Measurements from ENCODE around the gene OR52N5.

Gene OR52N5

DNA sequence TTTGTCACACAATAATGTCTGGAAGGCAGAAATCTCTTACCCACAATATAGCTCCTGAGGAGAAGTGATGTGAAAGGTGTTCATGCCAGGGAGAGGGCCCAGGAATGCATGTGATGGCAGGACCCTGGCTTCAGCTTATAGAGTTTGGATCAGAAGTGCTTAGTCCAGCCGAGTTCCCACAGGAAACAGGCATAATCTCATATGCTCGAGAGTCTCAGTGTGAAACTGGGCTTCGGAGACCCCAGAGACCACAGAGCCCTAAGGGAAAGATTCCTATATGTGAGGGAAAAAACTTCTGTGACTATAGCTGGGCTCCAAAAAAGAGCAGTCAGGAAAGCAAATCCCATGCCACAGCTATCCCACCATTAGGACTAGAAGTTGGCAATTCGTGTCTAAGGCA lies at the start of gene OR52N5:
Gene OR52N5, minus strand, starts transcription at position 101 of the 400 bp plus-strand sequence. CDS start 4,721 bp downstream, outside the sequence.
- no peak for TF ChIP-seq ZFX (IDR thresholded peaks at IDR 0.05)
- TF ChIP-seq, protein P1, sequence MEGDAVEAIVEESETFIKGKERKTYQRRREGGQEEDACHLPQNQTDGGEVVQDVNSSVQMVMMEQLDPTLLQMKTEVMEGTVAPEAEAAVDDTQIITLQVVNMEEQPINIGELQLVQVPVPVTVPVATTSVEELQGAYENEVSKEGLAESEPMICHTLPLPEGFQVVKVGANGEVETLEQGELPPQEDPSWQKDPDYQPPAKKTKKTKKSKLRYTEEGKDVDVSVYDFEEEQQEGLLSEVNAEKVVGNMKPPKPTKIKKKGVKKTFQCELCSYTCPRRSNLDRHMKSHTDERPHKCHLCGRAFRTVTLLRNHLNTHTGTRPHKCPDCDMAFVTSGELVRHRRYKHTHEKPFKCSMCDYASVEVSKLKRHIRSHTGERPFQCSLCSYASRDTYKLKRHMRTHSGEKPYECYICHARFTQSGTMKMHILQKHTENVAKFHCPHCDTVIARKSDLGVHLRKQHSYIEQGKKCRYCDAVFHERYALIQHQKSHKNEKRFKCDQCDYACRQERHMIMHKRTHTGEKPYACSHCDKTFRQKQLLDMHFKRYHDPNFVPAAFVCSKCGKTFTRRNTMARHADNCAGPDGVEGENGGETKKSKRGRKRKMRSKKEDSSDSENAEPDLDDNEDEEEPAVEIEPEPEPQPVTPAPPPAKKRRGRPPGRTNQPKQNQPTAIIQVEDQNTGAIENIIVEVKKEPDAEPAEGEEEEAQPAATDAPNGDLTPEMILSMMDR (conservative IDR thresholded peaks at IDR 0.05): no peak
- no peak within 1 kb of the TSS for H3K27ac ChIP-seq

DNA sequence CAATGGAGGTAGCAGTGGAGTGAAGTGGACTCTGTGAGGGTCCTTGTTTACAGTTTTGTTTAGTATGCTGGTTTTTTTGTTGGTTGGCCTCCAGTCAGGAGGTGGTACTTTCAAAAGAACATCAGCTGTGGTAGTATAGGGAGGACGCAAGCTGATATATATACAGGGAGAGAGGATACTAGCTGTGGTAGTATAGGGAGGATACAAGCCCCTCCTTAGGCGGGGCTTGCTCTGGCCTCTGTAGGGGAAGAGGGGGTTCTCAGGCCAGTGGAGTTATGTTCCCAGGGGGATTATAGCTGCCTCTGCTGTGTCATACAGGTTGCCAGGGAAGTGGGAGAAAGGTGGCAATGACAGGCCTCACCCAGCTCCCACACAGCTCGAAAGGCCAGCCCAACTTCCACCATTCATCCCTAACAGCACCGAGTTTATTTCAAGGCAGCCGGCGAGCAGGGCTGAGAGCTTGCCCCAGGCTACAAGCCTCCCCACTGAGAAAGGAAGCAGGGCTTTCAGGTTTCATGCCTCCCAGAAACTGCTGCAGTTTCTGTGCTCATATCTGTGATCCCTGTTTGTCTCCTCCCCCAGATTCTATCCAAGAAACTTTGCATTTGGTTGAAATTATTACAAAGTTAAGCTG lies 48.2 kb upstream of the OR52N5 start:
- no peak overlapping the region for H3K27ac ChIP-seq
- TF ChIP-seq ZFX (IDR thresholded peaks at IDR 0.05): no peak
- TF ChIP-seq, protein P1 (conservative IDR thresholded peaks at IDR 0.05): no peak

DNA sequence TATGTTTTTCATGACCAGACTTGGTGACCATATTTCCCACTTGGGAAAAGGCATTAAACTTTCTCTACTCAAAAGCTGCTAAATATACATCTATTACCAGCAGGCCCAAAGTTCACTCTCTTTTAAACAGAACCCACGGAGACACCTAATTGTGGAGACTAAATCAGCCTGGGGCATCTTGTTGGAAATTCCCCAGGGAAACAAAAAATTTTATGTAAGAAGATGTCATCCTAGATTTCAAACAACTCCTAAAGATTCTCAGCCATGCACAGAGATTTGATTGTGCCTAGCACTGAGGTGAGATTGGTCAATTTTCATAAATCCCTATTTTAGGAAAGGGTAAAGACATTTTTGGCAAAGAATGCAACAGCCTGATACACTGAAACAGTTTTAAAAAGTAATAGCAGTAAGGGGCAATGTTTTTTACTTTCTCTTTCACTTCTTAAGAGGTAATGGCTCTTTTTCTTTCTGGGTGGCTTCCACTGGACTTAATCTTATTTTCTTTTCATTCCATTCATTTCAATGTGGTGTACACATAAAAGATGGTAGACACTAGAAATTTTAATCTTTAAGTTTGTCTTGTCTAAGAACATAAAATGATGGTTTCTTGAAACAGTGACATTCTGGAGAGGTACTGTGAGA lies 35.2 kb upstream of the OR52N5 start:
- TF ChIP-seq, protein P1 (conservative IDR thresholded peaks at IDR 0.05): no peak
- no peak for TF ChIP-seq ZFX (IDR thresholded peaks at IDR 0.05)
- no peak overlapping the region for H3K27ac ChIP-seq

DNA sequence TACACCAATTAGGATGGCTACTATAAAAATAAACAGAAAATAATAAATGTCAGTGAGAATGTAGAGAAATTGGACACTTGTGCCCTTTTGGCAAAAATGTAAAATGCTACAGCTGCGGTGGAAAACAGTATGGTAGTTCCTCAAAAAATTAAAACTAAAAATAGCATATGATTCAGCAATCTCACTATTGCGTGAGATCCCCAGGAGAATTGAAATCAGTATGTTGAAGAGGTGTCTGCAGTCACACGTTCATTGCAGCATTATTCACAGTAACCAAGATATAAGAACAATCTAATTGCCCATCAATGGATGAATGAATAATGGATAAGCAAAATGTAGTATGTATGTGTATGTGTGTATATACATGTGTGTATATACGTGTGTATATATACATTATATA lies 32.4 kb upstream of the OR52N5 start:
- TF ChIP-seq ZFX (IDR thresholded peaks at IDR 0.05): no peak
- TF ChIP-seq, protein P1 (conservative IDR thresholded peaks at IDR 0.05): no peak
- H3K27ac ChIP-seq: no peak overlapping the region

DNA sequence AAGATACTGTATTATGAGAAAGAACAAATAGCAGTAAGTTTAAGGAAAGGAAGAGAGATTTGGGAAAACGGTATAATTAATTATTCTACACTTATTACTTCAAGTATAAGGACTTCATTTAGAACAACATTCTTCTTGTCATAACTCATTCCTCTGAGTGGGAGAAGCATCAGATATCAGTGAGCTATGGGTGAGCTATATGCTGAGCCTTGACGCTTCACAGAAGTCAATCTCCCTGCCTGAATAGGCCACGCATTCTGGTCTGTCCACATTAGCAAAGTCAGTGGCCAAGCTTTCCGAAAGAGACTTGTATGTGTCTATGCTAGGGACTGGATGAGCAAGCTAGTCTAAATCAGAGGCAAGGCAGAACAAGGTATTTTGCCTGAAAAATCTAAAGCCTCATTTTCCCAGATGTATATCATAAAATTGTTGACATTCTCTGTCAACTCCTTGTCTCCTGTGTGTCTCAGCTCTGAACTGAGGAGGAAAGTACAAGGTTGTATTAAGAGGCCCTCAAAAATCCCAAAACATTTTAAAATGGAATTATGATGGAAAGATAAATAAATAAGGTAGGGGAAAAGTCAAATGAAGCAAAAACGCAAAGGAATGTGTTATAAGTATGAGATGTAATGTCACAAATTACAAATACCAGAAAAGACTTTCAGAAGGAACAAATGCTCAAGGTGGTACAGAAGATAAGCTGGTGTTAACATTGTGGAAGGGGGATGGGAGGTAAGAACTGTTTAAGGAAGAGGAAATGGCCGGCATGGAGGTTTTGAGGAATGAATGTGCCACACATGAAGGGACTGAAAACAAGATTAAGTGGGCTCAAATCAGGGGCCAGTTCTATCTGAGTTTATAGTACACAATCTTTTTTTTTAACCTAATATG lies 27.0 kb upstream of the OR52N5 start:
- TF ChIP-seq, protein P1 (conservative IDR thresholded peaks at IDR 0.05): no peak
- no peak for TF ChIP-seq ZFX (IDR thresholded peaks at IDR 0.05)
- no peak overlapping the region for H3K27ac ChIP-seq

DNA sequence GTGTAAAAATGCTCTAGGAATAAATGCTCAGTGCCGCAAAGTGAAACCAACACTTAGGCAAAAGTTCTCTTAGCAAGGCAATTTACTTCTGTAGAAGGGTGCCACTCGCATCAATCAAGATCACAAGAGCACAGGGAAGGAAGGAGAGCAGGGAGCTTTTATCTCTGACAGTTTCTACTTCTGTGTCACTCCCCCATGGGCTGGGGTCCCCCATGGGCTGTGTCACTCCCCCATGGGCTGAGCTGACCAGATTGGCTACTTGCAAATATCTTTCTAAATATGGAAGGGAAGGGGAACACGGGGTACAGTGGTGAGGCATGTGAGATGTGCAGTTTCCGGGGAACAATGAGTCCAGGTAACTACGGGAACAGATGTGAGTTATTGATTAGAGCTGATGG lies 26.0 kb upstream of the OR52N5 start:
- no peak overlapping the region for H3K27ac ChIP-seq
- TF ChIP-seq ZFX (IDR thresholded peaks at IDR 0.05): no peak
- TF ChIP-seq, protein P1 (conservative IDR thresholded peaks at IDR 0.05): no peak

All from C4-2B (cell line).